ENCODE measurements around the gene PDCL2.
"Not testable (repeated sequence)": the region's sequence is repeated elsewhere in the genome, so short reads cannot be mapped to it uniquely, and the experiment has no call there.

The PDCL2 gene

GRCh38 chr4:55588160-55588559, 3.9 kb downstream of the PDCL2 start:
- DNase-seq (ENCODE audit: low spot score) = no peak

- not testable (repeated sequence) for DNase-seq (ENCODE audit: low spot score)
Observed at GRCh38 chr4:55582773-55583172, 9.3 kb downstream of the PDCL2 start.

GRCh38 chr4:55578341-55579010, 13.6 kb downstream of the PDCL2 start:
- no peak for DNase-seq (ENCODE audit: low spot score)

GRCh38 chr4:55575513-55575912, 16.5 kb downstream of the PDCL2 start:
- DNase-seq (ENCODE audit: low spot score) = no peak

GRCh38 chr4:55574252-55574651, 17.8 kb downstream of the PDCL2 start:
- DNase-seq (ENCODE audit: low spot score) = no peak

- DNase-seq (ENCODE audit: low spot score) = no peak
Observed at GRCh38 chr4:55571806-55572205, 20.2 kb downstream of the PDCL2 start.

GRCh38 chr4:55568905-55569504, 23.0 kb downstream of the PDCL2 start:
- no peak for DNase-seq (ENCODE audit: low spot score)

GRCh38 chr4:55561889-55562288, 30.2 kb downstream of the PDCL2 start:
- no peak for DNase-seq (ENCODE audit: low spot score)

- DNase-seq (ENCODE audit: low spot score) = no peak
Observed at GRCh38 chr4:55560096-55560495, 31.9 kb downstream of the PDCL2 start.

GRCh38 chr4:55554453-55555030, 37.5 kb downstream of the PDCL2 start:
- DNase-seq (ENCODE audit: low spot score) = peak; percentile 47

- DNase-seq (ENCODE audit: low spot score) = peak; percentile 39
Observed at GRCh38 chr4:55553441-55554201, 38.4 kb downstream of the PDCL2 start.

- not testable (repeated sequence) for DNase-seq (ENCODE audit: low spot score)
Observed at GRCh38 chr4:55551964-55552363, 40.1 kb downstream of the PDCL2 start.

GRCh38 chr4:55549888-55550287, 42.2 kb downstream of the PDCL2 start:
- DNase-seq (ENCODE audit: low spot score) = peak; percentile 88

GRCh38 chr4:55547918-55548317, 44.1 kb downstream of the PDCL2 start:
- DNase-seq (ENCODE audit: low spot score) = no peak

- DNase-seq (ENCODE audit: low spot score) = no peak
Observed at GRCh38 chr4:55547466-55547770, 44.6 kb downstream of the PDCL2 start.

- DNase-seq (ENCODE audit: low spot score) = peak; percentile 90
Observed at GRCh38 chr4:55546756-55547465, 45.1 kb downstream of the PDCL2 start, which contains the start of gene CLOCK. CLOCK (minus strand) TSS chr4:55546909; CDS start chr4:55482785, 64,124 bp downstream.

GRCh38 chr4:55546506-55546755, 45.6 kb downstream of the PDCL2 start:
- DNase-seq (ENCODE audit: low spot score) = no peak

GRCh38 chr4:55545641-55546505, 46.2 kb downstream of the PDCL2 start:
- DNase-seq (ENCODE audit: low spot score) = peak; percentile 74

GRCh38 chr4:55545151-55545550, 46.9 kb downstream of the PDCL2 start:
- peak; percentile 19 for DNase-seq (ENCODE audit: low spot score)

GRCh38 chr4:55543858-55544257, 48.2 kb downstream of the PDCL2 start:
- DNase-seq (ENCODE audit: low spot score) = peak; percentile 13

- DNase-seq (ENCODE audit: low spot score) = no peak
Observed at GRCh38 chr4:55540271-55540670, 51.8 kb downstream of the PDCL2 start.

- no peak for DNase-seq (ENCODE audit: low spot score)
Observed at GRCh38 chr4:55539658-55540057, 52.4 kb downstream of the PDCL2 start.
